GM21528 (cell line): ENCODE data around the gene GNPNAT1.

Experiments used
- ATAC-seq: cut with Tn5 transposase; IDR thresholded peaks from one replicate; pipeline ENCODE4 v1.9.1; 2021; ENCODE audit warnings: mild to moderate bottlenecking, moderate library complexity; ENCODE audit not compliant: unreplicated experiment, low FRiP score

GNPNAT1 gene

DNA sequence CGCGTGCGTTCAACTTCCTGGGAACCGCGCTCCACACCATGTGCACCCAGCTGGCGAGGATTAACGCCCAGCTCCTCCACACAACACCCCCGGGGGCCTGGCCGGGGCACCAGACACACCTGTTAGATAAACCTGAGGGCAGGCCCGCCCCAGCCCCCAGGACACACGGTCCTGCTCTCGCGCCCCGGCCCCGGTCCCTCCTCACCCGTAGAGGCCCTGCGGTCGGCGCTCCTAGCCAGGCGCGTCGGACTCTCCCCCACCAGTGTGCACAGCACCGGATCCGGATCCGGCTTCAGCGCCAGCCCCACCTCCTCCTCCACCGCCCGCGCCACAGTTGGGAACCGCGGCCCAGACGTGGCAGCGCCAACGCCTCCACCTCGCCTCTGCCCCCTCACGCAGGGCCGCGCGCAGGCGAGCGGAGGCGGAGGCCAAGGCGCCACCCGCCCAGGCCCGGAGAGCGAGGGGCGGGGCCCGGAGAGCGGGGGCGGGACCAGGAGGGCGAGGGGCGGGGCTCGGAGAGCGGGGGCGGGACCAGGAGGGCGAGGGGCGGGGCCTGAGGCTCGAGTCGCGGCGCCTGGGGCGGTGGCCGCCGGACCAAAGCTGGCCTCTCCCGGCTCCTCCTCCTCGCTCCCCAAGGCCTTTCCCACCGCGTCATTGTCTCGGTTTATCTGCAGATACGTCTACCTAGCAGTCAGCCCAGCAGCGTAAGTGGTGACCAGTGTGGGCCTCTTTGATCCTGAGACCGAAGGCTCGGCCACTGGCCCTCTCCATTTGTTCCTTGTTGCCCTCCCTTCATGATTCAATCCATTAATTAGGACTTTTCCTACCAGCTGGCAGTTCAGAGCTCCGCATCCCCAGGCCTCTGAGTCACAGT, at the start of gene GNPNAT1:
GNPNAT1 (minus strand) TSS at position 385 of the 874 bp plus-strand sequence. CDS start 6,957 bp downstream, outside the sequence.
- peak; percentile 90 for ATAC-seq

DNA sequence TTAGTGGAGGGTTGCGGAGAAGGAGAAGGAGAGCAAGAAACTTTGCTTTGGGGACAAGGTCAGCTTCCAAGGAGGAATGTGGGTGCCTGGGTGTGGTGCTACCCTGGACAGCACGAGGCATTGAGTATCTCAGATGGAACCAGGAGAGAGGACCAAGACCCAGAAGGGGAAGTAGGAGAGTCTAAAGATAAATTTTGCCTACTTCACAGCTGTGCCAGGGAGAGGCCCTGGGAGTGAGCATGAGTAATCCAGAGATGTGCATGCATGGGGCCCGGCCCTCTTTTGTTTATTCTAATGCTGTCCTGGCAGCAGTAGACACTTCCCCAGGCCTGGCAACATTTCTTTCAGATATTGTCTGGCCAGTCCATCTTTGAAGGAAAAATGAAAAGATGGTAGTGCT, 49.5 kb upstream of the GNPNAT1 start:
- no peak for ATAC-seq

DNA sequence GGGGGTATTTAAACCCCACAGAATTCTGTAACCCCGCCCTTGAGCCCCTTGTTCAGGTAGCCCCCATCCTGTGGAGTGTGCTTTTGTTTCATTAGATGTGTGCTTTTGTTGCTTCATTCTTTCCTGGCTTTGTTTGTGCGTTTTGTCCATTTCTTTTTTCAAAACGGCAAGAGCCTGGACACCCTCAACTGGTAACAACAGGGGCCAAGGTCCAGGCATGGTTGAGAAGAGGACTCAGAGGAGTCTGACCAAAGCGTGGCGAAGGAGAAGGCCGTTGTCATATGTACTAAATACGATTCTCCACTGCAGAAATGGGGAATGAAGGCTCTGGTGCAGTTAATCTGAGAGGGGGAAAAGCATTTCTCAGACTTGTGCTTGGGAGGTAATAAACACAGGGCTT, 46.0 kb upstream of the GNPNAT1 start:
- ATAC-seq = no peak

- ATAC-seq = no peak
Observed at GRCh38 chr14:52836063-52836462, 44.7 kb upstream of the GNPNAT1 start.

DNA sequence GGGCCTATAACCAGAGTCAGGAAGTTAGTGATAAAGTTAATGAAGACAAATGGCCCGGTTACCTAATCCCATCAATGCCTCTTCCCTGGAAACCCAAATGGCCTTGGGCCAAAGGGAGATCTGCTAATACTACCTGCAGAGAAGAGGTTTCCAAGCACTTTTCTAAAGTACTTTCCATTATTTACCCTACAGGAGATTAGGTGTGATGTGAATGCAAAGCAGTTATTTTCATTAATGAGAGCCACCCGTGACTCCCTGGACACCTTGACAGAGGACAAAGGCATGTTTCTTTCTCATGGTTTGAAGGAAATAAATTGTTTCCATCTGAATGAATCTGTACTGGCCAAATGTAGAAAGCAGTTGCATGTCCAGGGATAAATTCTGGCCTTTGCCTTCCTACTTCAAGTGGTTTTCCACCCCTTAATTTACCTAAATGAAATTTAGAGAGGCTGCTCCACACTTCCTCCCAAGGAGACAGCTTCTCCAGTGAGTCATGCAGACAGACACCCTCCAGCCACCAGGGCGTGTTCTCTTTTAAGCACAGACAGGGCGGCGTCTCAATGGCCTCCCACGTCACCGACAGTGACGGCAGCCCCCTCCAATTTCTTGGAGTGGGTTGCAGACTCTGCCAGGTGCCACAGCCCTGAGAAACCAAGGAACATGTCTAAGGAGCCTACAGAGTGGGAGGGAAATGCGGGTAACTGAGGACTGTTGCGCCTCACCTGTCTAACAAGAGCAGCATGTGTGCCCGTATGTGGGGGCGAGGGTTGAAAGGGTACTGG, 43.9 kb upstream of the GNPNAT1 start:
- ATAC-seq = no peak

DNA sequence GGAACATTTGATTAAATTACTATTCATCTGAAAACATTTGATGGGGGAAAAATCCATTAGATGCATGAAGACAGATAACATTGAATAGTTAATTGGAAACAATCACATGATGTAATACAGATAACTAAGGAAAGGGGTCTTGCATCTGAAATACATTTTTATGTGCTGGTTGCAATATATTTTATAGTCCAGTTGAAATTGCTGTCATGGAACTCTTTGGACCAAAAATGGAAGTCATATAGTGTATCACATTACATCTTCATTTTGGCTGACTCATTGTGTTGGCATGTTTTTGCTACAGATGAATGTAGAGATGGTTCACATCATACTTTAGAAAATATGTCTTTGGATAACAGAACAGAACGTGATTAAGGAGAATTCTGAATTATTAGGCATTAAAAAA, 43.0 kb upstream of the GNPNAT1 start:
- no peak for ATAC-seq

DNA sequence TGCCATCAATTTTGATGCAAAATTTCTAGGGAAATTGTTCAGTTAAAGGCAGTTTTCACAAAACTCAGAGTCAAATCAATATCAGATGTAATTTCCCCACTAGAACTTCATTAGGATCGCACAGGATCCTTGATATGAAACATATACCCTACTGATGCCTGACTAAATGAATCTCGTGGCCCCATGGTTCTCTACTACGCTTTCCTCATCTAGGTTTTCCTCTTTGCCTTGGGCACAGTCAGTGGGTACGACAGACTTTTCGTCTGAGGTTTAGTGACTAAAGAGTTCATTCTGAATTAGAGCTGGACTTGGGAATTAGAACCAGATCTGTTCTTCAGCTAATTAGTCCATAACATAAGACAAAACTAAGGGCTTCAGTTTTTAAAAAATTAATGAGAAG, 42.5 kb upstream of the GNPNAT1 start:
- ATAC-seq = no peak

- no peak for ATAC-seq
Observed at GRCh38 chr14:52829527-52830185, 38.2 kb upstream of the GNPNAT1 start.

DNA sequence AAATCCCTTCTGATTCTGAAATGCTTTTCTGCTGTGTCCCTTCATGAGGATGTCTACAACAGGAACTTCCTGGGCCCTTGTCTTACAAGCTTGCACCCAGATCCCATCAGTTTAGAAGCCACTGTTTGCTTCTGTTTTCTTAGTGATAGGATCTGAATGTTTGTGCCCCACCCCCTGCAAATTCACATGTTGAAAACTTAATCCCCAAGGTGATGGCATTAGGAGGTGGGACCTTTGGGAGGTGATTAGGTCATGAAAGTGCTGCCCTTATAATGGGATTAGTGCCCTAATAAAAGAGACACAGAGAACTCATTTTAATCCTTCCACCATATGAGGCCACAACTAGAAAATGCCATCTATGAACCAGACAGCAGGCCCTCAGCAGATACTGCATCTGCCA, 36.0 kb upstream of the GNPNAT1 start:
- ATAC-seq = no peak

DNA sequence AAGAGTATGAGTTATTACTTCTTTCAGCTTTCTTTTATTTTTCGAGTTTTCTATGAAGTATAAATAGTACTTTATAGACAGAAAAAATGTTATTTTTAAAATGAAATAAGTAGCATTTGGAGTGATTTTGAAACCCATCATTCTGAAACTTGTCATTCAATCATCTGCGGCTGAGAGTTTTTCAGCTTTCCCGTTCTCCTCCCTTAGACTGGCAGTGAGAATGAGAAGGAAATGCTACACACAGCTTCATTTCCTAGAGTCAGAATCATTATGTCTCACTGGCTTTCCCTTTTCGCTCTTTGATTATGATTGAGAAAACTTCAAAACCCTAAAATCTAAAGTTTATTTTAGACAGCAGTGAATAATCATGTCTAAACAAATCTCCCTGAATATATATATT, 33.7 kb upstream of the GNPNAT1 start:
- ATAC-seq = no peak

- ATAC-seq = no peak
Observed at GRCh38 chr14:52824462-52824861, 33.1 kb upstream of the GNPNAT1 start.

DNA sequence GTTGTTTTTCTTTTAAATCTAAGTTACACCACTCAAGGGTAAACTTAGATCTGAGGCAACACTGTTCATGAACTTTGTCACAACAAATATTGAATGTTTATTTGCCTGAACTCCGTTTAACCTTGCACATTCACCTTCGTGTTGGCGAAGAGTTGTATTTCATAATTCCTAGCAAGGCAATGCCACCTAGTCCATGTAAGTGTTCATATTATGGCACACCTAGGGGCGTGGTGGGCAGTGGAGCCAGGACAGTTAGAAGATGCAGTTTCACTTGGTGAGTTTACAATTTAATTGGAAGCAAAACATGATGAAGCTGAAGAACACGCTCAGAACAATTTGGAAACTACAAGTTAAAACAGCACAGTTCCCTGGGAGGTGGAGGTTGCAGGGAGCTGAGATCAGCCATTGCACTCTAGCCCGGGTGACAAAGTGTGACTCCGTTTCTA, 30.4 kb upstream of the GNPNAT1 start:
- ATAC-seq = no peak

- no peak for ATAC-seq
Observed at GRCh38 chr14:52808101-52808500, 16.7 kb upstream of the GNPNAT1 start.

DNA sequence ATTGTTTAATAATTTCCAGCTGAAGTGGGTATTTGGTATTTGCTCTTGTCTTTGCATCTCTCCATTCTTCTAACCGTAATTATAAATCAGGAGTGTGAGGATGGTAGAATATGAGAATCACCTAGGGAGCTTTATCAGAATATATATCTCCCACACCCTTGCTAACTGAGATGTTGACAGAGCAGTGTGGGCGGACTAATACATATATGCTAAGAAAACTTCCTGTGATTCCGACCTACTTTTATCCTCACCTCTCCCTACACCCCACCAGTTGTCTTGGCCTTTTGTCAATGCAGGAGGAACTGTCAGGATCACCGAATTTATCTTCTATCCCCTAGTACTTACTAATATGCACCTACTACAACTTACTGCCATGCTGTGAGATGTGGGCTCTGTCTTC, 14.7 kb upstream of the GNPNAT1 start:
- ATAC-seq = no peak

GRCh38 chr14:52802597-52802996, 11.2 kb upstream of the GNPNAT1 start:
- ATAC-seq = no peak

GRCh38 chr14:52801014-52801712, 9.8 kb upstream of the GNPNAT1 start:
- no peak for ATAC-seq

GRCh38 chr14:52798826-52799225, 7.4 kb upstream of the GNPNAT1 start:
- ATAC-seq = no peak

GRCh38 chr14:52797653-52798052, 6.2 kb upstream of the GNPNAT1 start:
- no peak for ATAC-seq

DNA sequence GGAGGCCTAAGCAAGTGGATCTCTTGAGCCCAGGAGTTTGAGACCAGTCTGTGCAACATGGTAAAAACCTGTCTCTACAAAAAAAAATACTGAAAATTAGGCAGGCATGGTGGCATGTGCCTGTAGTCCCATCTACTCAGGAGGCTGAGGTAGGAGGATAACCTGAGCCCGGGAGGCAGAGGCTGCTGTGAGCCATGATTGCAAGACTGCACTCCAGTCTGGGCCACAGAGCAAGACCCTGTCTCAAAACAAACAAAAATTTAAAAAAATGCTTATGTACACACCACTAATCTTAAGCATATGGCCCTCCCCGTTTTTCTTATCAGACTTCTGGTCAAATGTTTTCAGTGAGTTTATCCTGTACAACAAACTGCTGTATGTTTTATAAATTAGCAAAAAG, 1.7 kb upstream of the GNPNAT1 start:
- ATAC-seq = no peak

DNA sequence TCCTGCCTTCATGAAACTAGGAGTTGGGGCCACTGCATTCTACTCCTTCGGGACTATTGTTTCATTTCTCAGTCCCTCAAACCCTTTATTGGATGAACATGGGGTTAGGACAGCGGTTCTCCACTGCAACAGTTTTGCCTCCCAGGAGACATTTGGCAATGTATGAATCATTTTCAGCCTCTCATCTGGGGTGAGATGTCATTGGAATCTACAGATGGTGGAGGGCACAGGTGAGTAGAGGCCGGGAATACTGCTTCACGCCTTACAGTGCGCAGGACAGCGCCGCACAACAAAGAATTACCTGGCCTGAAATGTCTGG, 649 bp upstream of the GNPNAT1 start:
- no peak for ATAC-seq

DNA sequence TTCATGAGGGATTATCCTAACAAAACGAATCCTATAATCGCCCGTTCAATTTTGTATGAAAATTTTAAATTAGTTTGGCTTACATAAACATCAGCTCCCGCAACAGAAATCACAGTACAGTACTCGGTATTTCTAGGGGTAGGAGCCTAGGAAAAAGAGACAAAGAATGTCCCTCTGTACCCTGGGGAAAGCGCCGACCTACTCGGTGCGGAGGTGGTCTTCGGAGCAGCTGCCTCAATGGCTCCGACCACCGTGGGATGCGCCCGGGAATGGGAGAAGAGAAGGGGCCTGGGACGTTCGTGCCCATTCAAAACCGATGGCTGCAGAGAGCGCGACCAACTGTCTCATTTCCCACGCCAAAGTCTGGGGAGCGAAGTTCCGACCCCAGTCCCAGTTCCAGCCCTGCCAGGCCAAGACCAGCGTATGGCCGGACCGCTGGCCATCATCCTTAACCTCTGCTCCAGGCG, 618 bp downstream of the GNPNAT1 start:
- no peak for ATAC-seq
